COLO668 (cell line): ENCODE measurements around the gene SP9.

Source experiments
- DNase-seq: peaks from one replicate; lab custom pipeline; 2025; ENCODE audit not compliant: unreplicated experiment; lab: John Stamatoyannopoulos, UW

The SP9 gene

DNA sequence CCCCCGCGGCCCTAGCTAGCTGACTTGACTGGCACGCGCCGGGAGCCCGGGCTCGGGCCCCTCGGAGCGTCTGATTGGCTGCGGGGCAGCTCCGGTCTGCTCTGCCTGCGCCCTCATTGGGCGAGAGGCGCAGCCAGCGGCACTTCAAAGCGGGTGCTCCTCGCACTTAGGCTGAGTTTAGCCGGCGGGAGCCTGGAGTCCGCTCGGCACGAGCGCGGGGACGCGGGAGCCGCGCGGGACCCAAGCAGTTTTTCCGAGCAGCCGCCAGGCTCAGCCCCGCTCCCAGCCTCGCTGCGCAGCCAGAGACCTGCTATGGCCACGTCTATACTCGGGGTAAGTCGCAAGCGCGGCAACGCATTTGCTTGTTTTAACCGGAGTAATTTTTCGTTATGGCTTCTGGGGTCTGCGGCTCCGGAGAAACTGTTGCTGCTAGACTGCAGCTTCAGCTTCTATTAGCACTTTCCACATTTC lies at the start of gene SP9:
SP9 (plus strand) TSS at position 174 of the 471 bp plus-strand sequence; CDS start at position 313, 139 bp downstream.
- DNase-seq, result peak; percentile 79

DNA sequence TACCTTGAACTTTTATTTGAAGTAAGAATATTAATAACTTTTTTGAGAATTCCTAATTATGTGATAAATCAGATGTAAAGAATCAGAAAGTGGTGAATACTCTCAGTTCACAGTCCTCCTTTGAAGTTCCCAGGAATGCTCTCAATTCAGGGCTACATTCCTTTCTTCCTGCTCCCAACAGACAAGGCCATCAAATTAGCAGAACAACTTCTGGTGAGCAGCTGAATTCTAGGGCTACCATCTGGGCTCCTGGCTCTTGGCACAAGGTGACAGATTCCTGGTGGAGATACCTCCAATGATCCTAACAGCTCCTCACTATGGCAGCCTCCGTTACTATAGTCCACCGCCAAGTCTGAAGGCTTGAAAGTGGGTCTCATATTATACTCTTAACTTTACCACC lies 48.6 kb upstream of the SP9 start:
- DNase-seq, result no peak

DNA sequence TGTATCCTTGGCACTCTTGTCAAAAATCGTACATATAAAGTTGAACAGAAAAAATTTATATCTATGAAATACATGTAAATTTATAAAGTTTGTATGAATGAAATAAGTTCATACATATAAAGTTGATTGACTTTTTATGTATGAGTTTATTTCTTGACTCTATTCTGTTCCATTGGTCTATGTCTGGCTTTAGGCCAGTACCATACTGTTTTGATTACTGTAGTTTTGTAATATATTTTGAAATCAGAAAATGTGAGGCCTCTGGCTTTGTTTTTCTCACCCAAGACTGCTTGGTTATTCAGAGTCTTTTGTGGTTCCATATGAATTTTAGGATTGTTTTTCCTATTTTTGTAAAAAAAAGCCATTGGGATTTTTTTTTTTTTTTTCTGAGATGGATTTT lies 41.8 kb upstream of the SP9 start:
- no peak for DNase-seq

DNA sequence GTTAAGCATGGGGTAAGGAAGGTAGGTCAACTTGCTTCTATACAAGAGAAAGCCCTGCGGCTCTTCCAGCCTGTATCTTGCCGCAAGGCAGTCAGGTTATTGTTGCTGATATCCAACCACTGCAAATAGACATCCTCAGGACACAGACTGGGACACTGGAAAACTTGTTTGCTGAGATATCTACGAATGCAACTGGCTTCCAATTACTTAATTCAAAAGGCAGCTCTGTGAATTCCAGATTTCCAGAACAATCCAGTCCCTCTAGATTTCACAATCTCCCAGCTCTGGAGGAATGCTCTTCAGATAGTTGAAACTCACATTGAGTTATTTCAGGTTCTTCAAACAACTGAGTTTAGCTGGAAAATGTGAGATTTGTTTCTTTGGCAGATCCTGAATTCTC lies 34.6 kb upstream of the SP9 start:
- no peak for DNase-seq

DNA sequence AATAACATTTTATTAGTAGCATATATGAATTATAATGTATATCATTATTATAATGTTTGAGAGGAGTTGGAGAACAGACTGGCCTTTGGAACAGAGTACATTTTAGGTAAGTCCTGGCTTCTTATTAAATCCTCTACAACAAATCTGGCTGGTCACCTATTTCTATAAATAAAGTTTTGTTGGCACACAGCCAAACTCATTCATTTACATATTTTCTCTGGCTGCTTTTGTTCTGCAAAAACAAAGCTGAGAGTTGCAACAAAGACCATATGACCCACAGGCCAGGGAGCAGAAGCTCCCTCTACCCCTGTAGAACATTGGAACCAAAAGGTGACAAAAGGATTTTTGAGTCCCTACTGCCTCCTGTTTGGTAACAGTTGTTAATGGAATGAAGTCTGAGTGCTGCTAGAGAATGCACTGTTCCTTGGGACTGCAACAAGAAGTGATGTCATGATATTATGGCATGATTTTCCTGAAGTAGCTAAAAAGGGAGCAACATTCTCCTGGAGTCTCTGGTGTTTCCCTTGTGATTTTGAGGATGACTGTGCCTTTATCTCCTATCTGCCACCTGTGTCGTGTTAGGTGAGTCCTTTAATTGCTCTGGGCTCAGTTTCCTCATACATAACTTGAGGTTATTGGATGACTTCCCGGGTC lies 22.0 kb upstream of the SP9 start:
- DNase-seq, result no peak

GRCh38 chr2:174322149-174322548 lies 12.6 kb upstream of the SP9 start:
- no peak for DNase-seq

DNA sequence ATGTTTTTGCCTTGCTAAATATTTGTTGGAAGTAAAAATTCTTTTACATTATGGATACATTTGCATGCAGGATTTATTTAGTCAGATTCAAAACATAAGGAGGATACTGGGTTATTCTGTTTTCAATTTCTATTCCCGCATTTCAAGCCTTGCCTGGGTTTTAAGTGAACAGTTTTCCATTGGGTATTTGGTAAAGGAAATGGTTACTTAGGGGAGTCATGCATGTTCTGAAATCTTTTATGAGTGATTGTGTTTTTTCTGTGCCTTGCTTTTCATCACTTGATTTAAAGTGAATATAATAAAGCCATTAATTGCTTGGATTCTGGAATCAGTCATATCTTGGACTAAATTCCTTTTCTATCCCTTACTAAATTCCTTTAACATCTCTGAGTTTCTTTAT lies 12.0 kb upstream of the SP9 start:
- DNase-seq, result no peak

GRCh38 chr2:174324530-174324929 lies 10.2 kb upstream of the SP9 start:
- DNase-seq, result no peak

DNA sequence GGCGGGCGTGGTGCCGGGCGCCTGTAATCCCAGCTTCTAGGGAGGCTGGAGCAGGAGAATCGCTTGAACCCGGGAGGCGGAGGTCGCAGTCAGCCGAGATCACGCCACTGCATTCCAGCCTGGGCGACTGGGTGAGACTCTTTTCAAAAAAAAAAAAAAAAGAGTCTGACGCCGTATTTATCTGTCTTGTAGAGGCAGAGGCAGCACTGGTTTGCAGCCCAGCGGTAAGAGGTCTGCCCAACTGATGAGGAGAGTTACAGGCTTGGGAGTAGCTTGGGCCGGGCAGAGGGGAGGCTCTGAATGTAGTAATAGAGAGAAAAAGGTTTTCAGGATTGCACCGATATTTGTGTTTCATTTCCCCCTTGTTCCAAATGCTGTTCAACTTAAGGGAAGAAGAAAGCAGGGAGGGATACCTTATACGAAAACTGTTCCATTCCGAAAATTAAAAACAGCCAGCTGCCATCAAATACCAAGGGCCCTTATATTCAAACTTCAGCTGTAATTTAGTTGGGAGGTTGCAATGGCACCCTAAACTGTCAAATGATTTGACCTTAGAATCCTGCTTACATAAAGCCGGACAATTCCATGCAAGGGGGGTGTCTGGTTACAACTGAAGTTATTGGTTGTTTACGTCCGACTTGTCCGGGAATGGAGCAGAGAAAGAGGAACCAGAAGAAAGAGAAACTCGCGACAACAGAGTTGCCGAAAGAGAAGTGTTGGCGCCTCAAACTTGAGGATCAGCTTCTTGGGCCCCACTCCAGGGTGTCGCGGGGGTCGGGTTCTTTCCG lies 9.2 kb upstream of the SP9 start:
- no peak for DNase-seq

- peak; percentile 29 for DNase-seq
Observed at GRCh38 chr2:174326161-174327020, 8.4 kb upstream of the SP9 start.

- peak; percentile 52 for DNase-seq
Observed at GRCh38 chr2:174327021-174327840, 7.5 kb upstream of the SP9 start.

- no peak for DNase-seq
Observed at GRCh38 chr2:174327841-174328113, 7.0 kb upstream of the SP9 start.

GRCh38 chr2:174328114-174328960 lies 6.4 kb upstream of the SP9 start:
- no peak for DNase-seq

DNA sequence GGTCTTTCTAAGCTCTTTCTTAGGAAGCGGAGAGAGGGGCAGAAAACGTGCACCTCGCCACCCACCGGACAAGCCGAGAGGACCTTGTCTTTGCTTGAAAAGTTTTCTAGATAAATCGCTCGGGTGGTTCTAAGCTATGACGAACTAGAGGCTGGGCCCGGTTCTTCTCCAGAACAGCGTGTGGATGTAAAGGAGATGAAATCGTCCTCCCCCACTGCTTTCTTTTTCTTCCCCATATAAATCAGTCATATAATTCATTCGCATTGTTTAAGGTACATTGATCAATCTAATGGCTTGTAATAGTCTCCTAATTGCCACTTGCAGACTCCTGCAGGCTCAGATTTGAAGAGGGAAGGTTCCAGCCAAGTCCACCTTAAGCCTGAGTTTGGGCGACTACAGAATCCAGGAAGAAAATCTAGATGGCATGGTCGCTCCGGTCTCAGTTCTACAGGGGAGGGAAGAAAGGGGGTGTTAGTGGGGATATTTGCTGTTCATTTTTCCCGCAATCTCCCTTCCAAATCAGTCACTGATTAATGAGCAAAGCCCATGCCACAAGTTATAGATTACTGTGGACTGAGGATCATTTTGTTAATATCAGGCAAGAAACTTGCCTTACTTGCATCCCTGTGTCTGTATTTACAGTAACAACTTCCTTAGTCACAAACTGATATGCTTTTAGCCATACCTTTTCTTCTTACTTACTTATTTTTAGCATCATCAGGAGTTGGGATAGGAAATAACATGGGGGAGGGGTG lies 5.6 kb upstream of the SP9 start:
- no peak for DNase-seq

DNA sequence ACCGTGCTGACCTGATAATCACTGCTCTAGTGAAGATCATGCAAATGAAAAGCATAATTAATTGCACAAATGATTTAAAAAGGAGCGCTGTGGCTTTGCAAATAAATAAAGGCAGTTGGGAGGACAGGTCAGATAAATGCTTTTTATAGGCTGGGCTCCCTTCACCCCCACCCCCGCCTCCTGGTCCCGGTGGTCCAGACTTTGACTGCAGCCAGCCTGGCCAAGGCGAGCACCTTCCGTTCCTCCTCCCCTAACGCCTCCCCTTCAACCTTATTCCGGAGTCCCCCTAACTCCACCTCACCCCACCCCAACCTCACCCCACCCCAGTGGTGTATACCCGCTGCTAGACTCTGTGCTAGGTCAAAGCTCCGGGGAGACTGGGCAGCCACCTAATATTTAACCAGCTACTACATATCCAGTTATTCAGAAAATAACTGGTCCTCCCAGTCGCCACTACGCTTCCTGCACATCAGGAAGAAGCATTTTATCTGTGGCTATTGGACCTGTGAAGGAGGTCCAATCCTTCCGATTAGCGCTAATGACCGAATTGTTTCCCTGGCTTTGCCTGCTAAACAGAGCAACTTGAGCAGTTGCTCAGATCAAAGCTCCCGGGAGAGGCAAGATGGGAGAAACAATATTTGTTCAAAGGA lies 3.7 kb upstream of the SP9 start:
- DNase-seq, result no peak

- DNase-seq, result no peak
Observed at GRCh38 chr2:174331595-174332216, 3.0 kb upstream of the SP9 start.

- DNase-seq, result no peak
Observed at GRCh38 chr2:174332217-174332963, 2.4 kb upstream of the SP9 start.

DNA sequence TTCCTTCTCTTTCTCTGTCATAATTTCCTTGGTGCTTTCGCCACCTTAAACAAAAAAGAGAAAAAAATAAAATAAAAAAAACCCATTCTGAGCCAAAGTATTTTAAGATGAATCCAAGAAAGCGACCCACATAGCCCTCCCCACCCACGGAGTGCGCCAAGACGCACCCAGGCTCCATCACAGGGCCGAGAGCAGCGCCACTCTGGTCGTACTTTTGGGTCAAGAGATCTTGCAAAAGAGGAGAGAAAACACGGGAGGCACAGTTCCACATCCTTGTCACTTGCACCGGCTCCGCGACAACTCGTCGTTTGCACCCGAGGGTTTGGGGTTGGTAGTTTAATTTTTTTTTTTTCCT lies 1.8 kb upstream of the SP9 start:
- no peak for DNase-seq
